Trophoblast cell (in vitro differentiated cells and primary cell): ENCODE data around the gene PTPN7.

Source experiments
- DNase-seq, 2 donors: peaks; one replicate each; pipeline ENCODE4 v3.0.0-alpha.2; 2016
- H2AFZ ChIP-seq: 2 replicates; pipeline ENCODE4 v1.6.1; 2013; ENCODE audit warnings: low read length, moderate library complexity, mild to moderate bottlenecking; ENCODE audit not compliant: insufficient read depth, poor library complexity
- H2AK5ac ChIP-seq: 2 replicates; pipeline ENCODE4 v1.6.1; 2013; ENCODE audit warnings: mild to moderate bottlenecking, low read length
- H2BK120ac ChIP-seq: 2 replicates; pipeline ENCODE4 v1.6.1; 2013; ENCODE audit warnings: low read length, mild to moderate bottlenecking, moderate library complexity; ENCODE audit not compliant: insufficient read depth, poor library complexity
- H2BK12ac ChIP-seq: 2 replicates; pipeline ENCODE4 v1.6.1; 2013; ENCODE audit warnings: mild to moderate bottlenecking, low read length, moderate library complexity
- H2BK5ac ChIP-seq: 2 replicates; pipeline ENCODE4 v1.6.1; 2013; ENCODE audit warnings: low read length, low read depth, moderate library complexity, mild to moderate bottlenecking; ENCODE audit not compliant: poor library complexity
- H3K14ac ChIP-seq: 2 replicates; pipeline ENCODE4 v1.6.1; 2013; ENCODE audit warnings: mild to moderate bottlenecking, low read length
- H3K18ac ChIP-seq: 2 replicates; pipeline ENCODE4 v1.6.1; 2013; ENCODE audit warnings: mild to moderate bottlenecking, low read length
- H3K23ac ChIP-seq: 2 replicates; pipeline ENCODE4 v1.6.1; 2013; ENCODE audit warnings: low read length
- H3K27ac ChIP-seq: 2 replicates; pipeline ENCODE4 v1.5.1; 2013; ENCODE audit warnings: low read depth, mild to moderate bottlenecking, inconsistent platforms, low read length, moderate library complexity
- H3K27me3 ChIP-seq: 2 replicates; pipeline ENCODE4 v1.6.1; 2013; ENCODE audit warnings: inconsistent platforms, mild to moderate bottlenecking, low read length, moderate library complexity; ENCODE audit not compliant: insufficient read depth
- H3K36me3 ChIP-seq, 2 experiments: 1 replicate in 1 of 2; 2 replicates in 1 of 2; pipeline ENCODE4 v1.6.1; 2013; ENCODE audit warnings: low read length in 2 of 2, mild to moderate bottlenecking in 2 of 2, moderate library complexity in 1 of 2; ENCODE audit not compliant: insufficient read depth in 2 of 2, control insufficient read depth in 1 of 2
- H3K4ac ChIP-seq: 2 replicates; pipeline ENCODE4 v1.6.1; 2013; ENCODE audit warnings: low read depth, mild to moderate bottlenecking, low read length, moderate library complexity
- H3K4me1 ChIP-seq, 2 experiments: 1 replicate in 1 of 2; 2 replicates in 1 of 2; pipeline ENCODE4 v1.6.1; 2013; ENCODE audit warnings: low read length in 2 of 2, mild to moderate bottlenecking in 2 of 2, moderate library complexity in 1 of 2; ENCODE audit not compliant: insufficient read depth in 2 of 2, control insufficient read depth in 1 of 2
- H3K4me2 ChIP-seq: 2 replicates; pipeline ENCODE4 v1.6.1; 2013; ENCODE audit warnings: inconsistent platforms, mild to moderate bottlenecking, low read length, moderate library complexity
- H3K4me3 ChIP-seq: 2 replicates; pipeline ENCODE4 v1.5.1; 2013; ENCODE audit warnings: mild to moderate bottlenecking, low read depth, low read length, inconsistent platforms
- H3K79me1 ChIP-seq: one replicate; pipeline ENCODE4 v1.6.1; 2013; ENCODE audit warnings: low read length
- H3K79me2 ChIP-seq: 2 replicates; pipeline ENCODE4 v1.6.1; 2013; ENCODE audit warnings: low read length, mild to moderate bottlenecking; ENCODE audit not compliant: control insufficient read depth, insufficient read depth, poor library complexity
- H3K9ac ChIP-seq: 2 replicates; pipeline ENCODE4 v1.6.1; 2013; ENCODE audit warnings: mild to moderate bottlenecking, low read length
- H3K9me3 ChIP-seq: 2 replicates; pipeline ENCODE4 v1.6.1; 2013; ENCODE audit warnings: low read depth, mild to moderate bottlenecking, control low read depth, inconsistent platforms, low read length; ENCODE audit not compliant: insufficient read depth
- H4K12ac ChIP-seq: 2 replicates; pipeline ENCODE4 v1.6.1; 2013; ENCODE audit warnings: low read depth, mild to moderate bottlenecking, low read length, moderate library complexity
- H4K8ac ChIP-seq: 2 replicates; pipeline ENCODE4 v1.6.1; 2013; ENCODE audit warnings: low read depth, mild to moderate bottlenecking, low read length, moderate library complexity
- H4K91ac ChIP-seq: one replicate; pipeline ENCODE4 v1.6.1; 2013; ENCODE audit warnings: low read depth, mild to moderate bottlenecking, low read length, moderate library complexity
- WGBS: extraction: QIAGEN DNeasy Blood & Tissue Kit; methylation state at CpG from one replicate; pipeline ENCODE4 v1.1.7; 2013; ENCODE audit warnings: missing lambda C conversion rate; ENCODE audit not compliant: insufficient read length, insufficient coverage; ENCODE audit errors: extremely low coverage; 5-methylcytosine and 5-hydroxymethylcytosine counted together

Gene PTPN7

DNA sequence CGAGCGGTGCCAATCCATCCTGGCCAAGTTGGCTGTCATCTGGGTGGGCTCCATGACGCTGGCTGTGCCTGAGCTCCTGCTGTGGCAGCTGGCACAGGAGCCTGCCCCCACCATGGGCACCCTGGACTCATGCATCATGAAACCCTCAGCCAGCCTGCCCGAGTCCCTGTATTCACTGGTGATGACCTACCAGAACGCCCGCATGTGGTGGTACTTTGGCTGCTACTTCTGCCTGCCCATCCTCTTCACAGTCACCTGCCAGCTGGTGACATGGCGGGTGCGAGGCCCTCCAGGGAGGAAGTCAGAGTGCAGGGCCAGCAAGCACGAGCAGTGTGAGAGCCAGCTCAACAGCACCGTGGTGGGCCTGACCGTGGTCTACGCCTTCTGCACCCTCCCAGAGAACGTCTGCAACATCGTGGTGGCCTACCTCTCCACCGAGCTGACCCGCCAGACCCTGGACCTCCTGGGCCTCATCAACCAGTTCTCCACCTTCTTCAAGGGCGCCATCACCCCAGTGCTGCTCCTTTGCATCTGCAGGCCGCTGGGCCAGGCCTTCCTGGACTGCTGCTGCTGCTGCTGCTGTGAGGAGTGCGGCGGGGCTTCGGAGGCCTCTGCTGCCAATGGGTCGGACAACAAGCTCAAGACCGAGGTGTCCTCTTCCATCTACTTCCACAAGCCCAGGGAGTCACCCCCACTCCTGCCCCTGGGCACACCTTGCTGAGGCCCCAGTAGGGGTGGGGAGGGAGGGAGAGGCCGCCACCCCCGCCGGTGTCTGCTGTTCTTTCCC lies 32.4 kb downstream of the PTPN7 start:
- Histone ChIP-seq H3K18ac (no peak overlapping the region), H2AK5ac (no peak overlapping the region), H3K79me1 (no peaks in the 10 kb centered on the region), H3K9me3 (peaks cover 1% of the 10 kb centered on the region), H3K9ac (no peak overlapping the region), H3K4ac (no peak overlapping the region), H3K36me3 (peaks cover 2 to 3% of the 10 kb centered on the region in 2 experiments), H3K4me1 (peaks cover 12 to 14% of the 10 kb centered on the region in 2 experiments), H2BK12ac (no peak overlapping the region), H2BK120ac (no peak overlapping the region), H2BK5ac (no peak overlapping the region), H4K8ac (no peak overlapping the region), H3K27ac (no peak overlapping the region), H3K27me3 (no peaks in the 10 kb centered on the region), H4K91ac (no peak overlapping the region), H3K79me2 (no peaks in the 10 kb centered on the region), H3K23ac (no peak overlapping the region), H4K12ac (no peak overlapping the region), H3K4me3 (no peak overlapping the region), H3K4me2 (no peak overlapping the region), H2AFZ (no peak overlapping the region), H3K14ac (no peak overlapping the region)
- no CpG with 5 or more reads among the region's 26 CpGs for WGBS
- no peak for DNase-seq

DNA sequence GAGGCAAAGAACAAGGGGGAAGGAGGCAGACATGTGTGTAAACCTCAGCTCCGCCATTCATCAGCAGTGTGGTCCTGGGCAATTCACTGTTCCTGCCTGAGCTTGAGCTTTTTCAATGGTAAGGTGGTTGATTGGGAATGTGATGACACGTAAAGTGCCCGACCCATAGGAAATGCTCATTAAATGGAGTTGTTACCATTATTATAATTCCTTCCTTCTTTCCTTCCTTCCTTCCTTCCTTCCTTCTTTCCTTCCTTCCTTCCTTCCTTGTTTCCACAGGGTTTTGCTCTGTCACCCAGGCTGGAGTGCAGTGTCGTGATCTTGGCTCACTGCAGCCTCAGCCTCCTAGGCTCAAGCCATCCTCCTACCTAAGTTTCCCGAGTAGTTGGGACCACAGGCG lies 33.3 kb downstream of the PTPN7 start:
- Histone ChIP-seq H2BK120ac (no peak overlapping the region), H3K9me3 (peaks cover 1% of the 10 kb centered on the region), H3K27ac (no peak overlapping the region), H2BK5ac (no peak overlapping the region), H2BK12ac (no peak overlapping the region), H3K4me1 (peaks cover 4 to 5% of the 10 kb centered on the region in 2 experiments), H3K4ac (no peak overlapping the region), H3K9ac (no peak overlapping the region), H3K23ac (no peak overlapping the region), H3K36me3 (no peaks in the 10 kb centered on the region), H3K18ac (no peak overlapping the region), H4K8ac (no peak overlapping the region), H2AFZ (no peak overlapping the region), H4K12ac (no peak overlapping the region), H3K4me3 (no peak overlapping the region), H3K79me2 (no peaks in the 10 kb centered on the region), H3K27me3 (no peaks in the 10 kb centered on the region), H2AK5ac (no peak overlapping the region), H4K91ac (no peak overlapping the region), H3K79me1 (no peaks in the 10 kb centered on the region), H3K4me2 (no peak overlapping the region), H3K14ac (no peak overlapping the region)
- WGBS, result no CpG with 5 or more reads among the region's 6 CpGs
- no peak for DNase-seq

DNA sequence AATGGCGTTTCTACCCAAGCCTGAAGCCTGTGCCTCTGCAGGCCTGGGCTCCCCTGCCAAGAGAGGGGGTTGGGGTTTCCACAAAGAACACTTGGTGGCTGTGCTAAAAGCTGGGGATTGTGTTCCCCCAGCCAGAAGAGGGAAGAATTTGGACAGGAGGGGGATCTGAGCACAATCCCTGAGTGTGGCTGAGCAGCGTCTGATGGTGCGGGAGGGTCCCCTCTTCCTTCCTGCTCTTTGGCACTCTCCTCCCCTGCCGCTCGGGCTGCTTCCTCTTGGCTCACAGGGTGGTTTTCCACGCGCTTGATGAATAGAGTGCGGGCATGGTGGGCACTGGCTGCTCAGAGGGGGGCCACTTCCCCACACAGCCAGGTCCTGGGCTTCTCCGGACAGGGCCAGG lies 34.0 kb downstream of the PTPN7 start:
- Histone ChIP-seq H3K18ac (no peak overlapping the region), H3K4me1 (peaks cover 0 to 3% of the 10 kb centered on the region in 2 experiments), H2BK5ac (no peak overlapping the region), H4K8ac (no peak overlapping the region), H3K9me3 (peaks cover 1% of the 10 kb centered on the region), H3K14ac (no peak overlapping the region), H3K4me2 (no peak overlapping the region), H3K79me2 (no peaks in the 10 kb centered on the region), H4K91ac (no peak overlapping the region), H3K36me3 (no peaks in the 10 kb centered on the region), H3K9ac (no peak overlapping the region), H2AK5ac (no peak overlapping the region), H3K4ac (no peak overlapping the region), H4K12ac (no peak overlapping the region), H3K4me3 (no peak overlapping the region), H2AFZ (no peak overlapping the region), H2BK12ac (no peak overlapping the region), H2BK120ac (no peak overlapping the region), H3K27ac (no peak overlapping the region), H3K27me3 (no peaks in the 10 kb centered on the region), H3K23ac (no peak overlapping the region), H3K79me1 (no peaks in the 10 kb centered on the region)
- no CpG with 5 or more reads among the region's 9 CpGs for WGBS
- DNase-seq, result no peak

DNA sequence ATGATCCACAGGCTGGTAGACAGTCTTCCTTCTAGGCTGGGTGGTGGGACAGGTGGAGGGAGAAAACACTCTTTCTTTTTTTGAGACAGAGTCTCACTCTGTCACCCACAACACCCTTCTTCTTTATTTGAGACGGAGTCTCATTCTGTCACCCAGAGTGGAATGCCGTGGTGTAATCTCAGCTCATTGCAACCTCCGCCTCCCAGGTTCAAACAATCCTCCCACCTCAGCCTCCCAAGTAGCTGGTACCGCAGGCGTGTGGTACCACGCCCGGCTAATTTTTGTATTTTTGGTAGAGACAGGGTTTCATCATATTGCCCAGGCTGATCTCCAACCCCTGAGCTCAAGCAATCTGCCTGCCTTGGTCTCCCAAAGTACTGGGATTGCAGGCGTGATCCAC lies 34.8 kb downstream of the PTPN7 start:
- Histone ChIP-seq H3K18ac (no peak overlapping the region), H3K4me2 (no peak overlapping the region)

More for the DNA sequence above, 34.8 kb downstream of the PTPN7 start:
- peaks cover 1% of the 10 kb centered on the region for H3K9me3 ChIP-seq
- H3K4me1 ChIP-seq, result peaks cover 0 to 3% of the 10 kb centered on the region in 2 experiments
- no peak overlapping the region for H4K8ac ChIP-seq
- H3K79me2 ChIP-seq, result no peaks in the 10 kb centered on the region
- H3K14ac ChIP-seq, result no peak overlapping the region
- H2AK5ac ChIP-seq, result no peak overlapping the region
- H3K4me3 ChIP-seq, result no peak overlapping the region
- DNase-seq, result no peak
- H3K9ac ChIP-seq, result no peak overlapping the region
- no peaks in the 10 kb centered on the region for H3K36me3 ChIP-seq
- no peak overlapping the region for H4K91ac ChIP-seq
- no peaks in the 10 kb centered on the region for H3K79me1 ChIP-seq
- H4K12ac ChIP-seq, result no peak overlapping the region
- H3K27ac ChIP-seq, result no peak overlapping the region
- no CpG with 5 or more reads among the region's 8 CpGs for WGBS
- H2BK12ac ChIP-seq, result no peak overlapping the region
- H2BK5ac ChIP-seq, result no peak overlapping the region
- no peak overlapping the region for H2BK120ac ChIP-seq
- H2AFZ ChIP-seq, result no peak overlapping the region
- no peak overlapping the region for H3K23ac ChIP-seq
- H3K4ac ChIP-seq, result no peak overlapping the region
- no peaks in the 10 kb centered on the region for H3K27me3 ChIP-seq
